Anterior cingulate cortex (tissue), 58 donors: Measurements from ENCODE around the gene CPNE4.
A peak's percentile ranks its signal among the peaks of the same experiment; 100 is the strongest.
"Not testable (repeated sequence)": the region's sequence is repeated elsewhere in the genome, so short reads cannot be mapped to it uniquely, and the experiment has no call there.

Source experiments
- DNase-seq, 58 donors: peaks; one replicate each; lab custom pipeline; 2025; lab: John Stamatoyannopoulos, UW

CPNE4 gene

GRCh38 chr3:132034486-132035464 is at the start of gene CPNE4:
CPNE4 (minus strand) TSS chr3:132035014.
- peak; percentile 11 to 91 (median 68) for DNase-seq

- DNase-seq, result peak in 2 of 58 donors; percentile 10 to 21
These were observed 48.9 kb upstream of the CPNE4 start for GRCh38 chr3:132083583-132084279.

- DNase-seq, result no peak
These were observed 48.3 kb upstream of the CPNE4 start for GRCh38 chr3:132083159-132083558.

- DNase-seq, result no peak
These were observed 44.3 kb upstream of the CPNE4 start for GRCh38 chr3:132079147-132079546.

GRCh38 chr3:132073771-132074170 is 39.0 kb upstream of the CPNE4 start:
- DNase-seq, result no peak

- DNase-seq, result peak in 1 of 58 donors; percentile 4
These were observed 36.2 kb upstream of the CPNE4 start for GRCh38 chr3:132071043-132071442.

GRCh38 chr3:132064114-132064513 is 29.3 kb upstream of the CPNE4 start:
- no peak for DNase-seq

GRCh38 chr3:132062535-132062934 is 27.7 kb upstream of the CPNE4 start:
- DNase-seq, result no peak

GRCh38 chr3:132055872-132056271 is 21.1 kb upstream of the CPNE4 start:
- no peak for DNase-seq

GRCh38 chr3:132047209-132047608 is 12.4 kb upstream of the CPNE4 start:
- DNase-seq, result no peak

- not testable (repeated sequence) for DNase-seq
These were observed 10.1 kb upstream of the CPNE4 start for GRCh38 chr3:132044874-132045273.

- DNase-seq, result no peak
These were observed 7.9 kb upstream of the CPNE4 start for GRCh38 chr3:132042681-132043080.

GRCh38 chr3:132038198-132038825 is 3.5 kb upstream of the CPNE4 start:
- no peak for DNase-seq

- DNase-seq, result no peak
These were observed 2.8 kb upstream of the CPNE4 start for GRCh38 chr3:132037581-132037980.

- DNase-seq, result no peak
These were observed 2.2 kb upstream of the CPNE4 start for GRCh38 chr3:132037056-132037455.

GRCh38 chr3:132034097-132034485 is 723 bp downstream of the CPNE4 start:
- DNase-seq, result peak in 1 of 58 donors; percentile 26

- no peak for DNase-seq
These were observed 1.3 kb downstream of the CPNE4 start for GRCh38 chr3:132033471-132033870.

- DNase-seq, result peak in 1 of 58 donors; percentile 11
These were observed 1.9 kb downstream of the CPNE4 start for GRCh38 chr3:132032959-132033358.

GRCh38 chr3:132029182-132029902 is 5.5 kb downstream of the CPNE4 start:
- DNase-seq, result peak in 53 of 58 donors; percentile 17 to 89 (median 57)

GRCh38 chr3:132022914-132023313 is 11.9 kb downstream of the CPNE4 start:
- DNase-seq, result no peak
